GM19467 (cell line): Measurements from ENCODE around the gene RFX2.
"Not testable (repeated sequence)": the region's sequence is repeated elsewhere in the genome, so short reads cannot be mapped to it uniquely, and the experiment has no call there.

Source experiments
- ATAC-seq: cut with Tn5 transposase; IDR thresholded peaks from one replicate; pipeline ENCODE4 v1.9.1; 2021; ENCODE audit warnings: mild to moderate bottlenecking, moderate library complexity; ENCODE audit not compliant: unreplicated experiment

The RFX2 gene

DNA sequence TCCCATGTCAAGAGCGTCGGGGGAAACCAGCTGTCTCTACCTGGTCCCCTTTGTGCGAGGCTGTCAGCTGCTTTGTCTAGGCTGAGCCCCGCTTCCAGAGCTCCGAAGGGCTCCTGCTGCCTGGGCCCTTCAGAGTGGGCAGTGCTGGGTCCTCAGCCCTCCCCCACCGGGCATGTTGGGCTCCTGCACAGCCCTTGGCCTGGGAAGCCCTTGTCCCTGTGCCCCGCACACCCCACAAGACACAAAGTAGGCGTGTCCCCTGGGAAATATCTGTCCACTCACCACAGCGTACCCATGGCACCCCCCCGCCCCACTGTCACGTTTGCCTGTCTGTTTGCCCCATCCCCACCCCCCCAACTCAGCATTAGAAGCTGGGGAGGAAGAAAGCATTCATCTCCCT, 92.7 kb downstream of the RFX2 start:
- ATAC-seq: no peak

- ATAC-seq: no peak
These were observed 94.3 kb downstream of the RFX2 start for GRCh38 chr19:6015841-6016545.

DNA sequence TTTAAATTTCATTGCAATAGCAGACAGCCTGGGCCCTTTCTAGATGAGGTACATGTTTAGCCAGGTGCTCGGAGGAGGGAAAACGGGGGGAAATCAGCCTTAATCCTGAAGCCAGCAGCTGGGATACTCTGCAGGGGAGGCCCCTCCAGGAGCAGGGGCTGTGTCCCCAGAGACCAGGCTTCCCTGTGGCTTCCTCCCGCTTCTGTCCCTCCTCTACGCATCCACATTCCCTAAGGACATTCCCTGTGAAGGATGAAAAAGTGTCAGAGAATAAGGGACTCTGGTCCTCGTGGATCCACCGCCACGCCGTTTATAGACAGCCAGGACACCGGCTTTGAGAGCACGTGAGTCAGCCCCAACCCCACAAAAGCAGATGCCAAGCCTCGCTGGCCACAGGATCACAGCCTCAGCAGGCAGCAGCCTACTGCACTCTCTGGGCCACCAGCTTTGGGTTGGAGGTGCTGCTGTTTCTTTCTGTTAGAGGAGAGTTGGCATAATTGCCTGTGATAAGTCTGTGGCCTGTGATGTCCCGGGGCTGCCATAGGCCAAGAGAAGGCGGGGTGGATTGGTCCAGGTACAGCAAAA, 95.7 kb downstream of the RFX2 start:
- ATAC-seq: no peak

DNA sequence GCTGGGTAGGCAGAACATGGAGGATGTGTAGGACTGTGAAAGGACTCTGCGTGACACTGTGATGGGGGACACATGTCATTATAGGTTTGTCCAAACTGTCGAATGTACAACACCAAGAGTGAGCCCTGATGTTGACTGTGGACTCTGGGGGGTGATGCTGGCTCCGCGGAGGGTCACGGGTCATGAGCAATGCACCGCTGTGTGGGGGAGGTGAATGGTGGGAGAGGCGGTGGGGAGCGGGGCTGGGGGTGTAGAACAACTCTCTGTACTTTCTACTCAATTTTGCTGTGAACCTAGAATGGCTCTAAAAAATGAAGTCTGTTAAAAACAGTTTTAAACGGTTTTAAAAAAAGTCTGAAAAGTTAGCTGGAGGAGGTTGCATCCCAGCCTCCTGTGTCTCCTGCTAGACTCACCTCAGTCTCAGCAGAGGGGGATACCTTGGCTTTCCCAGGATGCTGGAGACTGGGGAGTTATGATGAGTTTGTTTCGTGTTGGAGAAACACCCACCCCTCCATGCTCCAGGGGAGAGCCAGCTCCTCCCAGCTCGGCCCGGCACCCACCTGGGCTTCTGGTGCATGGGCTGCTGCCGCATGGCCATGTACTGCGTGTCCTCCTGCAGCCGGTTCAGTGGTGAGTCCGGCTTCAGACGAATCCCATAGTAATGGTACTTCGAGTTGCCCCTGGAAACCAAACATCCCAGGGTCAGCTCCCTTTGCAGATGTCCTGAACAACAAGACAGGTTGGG, 97.7 kb downstream of the RFX2 start:
- ATAC-seq: no peak

DNA sequence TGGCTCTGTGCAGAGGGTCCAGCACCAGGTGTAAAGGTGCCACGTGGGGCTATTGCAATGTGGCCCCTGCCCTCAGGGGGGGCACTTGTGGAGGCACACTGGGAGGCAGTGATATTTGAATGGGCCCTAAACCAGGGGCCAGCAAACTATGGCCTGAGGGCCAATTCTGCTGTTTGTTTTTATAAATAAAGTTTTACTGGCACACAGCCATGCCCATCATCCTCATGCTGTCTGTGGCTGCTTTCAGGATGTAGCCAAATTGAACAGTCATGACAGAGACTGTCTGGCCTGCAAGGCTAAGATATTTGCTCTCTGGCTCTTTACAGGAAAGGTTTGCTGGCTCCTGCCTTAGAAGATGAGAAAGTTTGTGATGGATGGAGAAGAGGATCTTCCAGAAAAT, 98.5 kb downstream of the RFX2 start:
- no peak for ATAC-seq

DNA sequence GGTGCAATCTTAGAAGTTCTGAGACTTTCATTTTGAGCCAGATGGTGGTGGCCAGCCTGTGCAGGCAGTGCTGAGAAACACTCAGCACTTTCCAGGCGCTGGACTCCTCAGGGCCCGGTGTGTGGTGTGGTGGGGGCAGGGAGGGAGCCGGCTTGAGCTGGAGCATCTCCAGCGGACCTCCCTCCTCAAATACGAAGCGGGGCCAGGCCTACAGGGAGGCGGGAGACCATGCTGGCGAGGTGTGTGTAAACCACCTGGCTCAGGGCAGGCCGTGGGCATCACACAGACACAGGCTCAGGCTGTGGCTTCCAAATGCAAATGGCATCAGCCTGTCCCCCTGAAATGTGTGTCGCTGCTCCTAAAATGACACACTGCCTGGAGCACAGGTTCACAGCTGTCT, 99.1 kb downstream of the RFX2 start:
- no peak for ATAC-seq

- ATAC-seq: no peak
These were observed 100.2 kb downstream of the RFX2 start for GRCh38 chr19:6010107-6010506.

DNA sequence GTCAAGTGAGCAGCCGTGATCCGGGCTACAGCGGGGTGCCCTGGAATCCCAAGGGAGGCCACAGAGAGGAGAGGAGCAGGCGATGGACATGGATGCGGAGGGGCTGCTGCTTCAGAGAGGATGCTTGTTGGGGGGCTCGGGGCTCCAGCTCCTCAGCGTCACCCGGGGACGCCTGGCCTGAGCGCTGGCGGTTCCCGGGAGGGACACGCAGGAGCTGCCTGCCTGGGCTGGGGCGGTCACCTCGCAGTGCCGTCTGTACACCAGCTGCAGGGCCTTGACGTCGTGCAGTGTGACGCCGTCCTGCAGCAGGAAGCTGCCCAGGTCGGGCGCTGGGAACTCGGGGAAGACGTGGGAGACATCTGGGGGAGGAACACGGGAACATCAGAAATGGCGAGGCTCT, 102.4 kb downstream of the RFX2 start:
- no peak for ATAC-seq

GRCh38 chr19:6006896-6007295, 103.4 kb downstream of the RFX2 start:
- ATAC-seq: no peak

GRCh38 chr19:6006070-6006446, 104.2 kb downstream of the RFX2 start:
- not testable (repeated sequence) for ATAC-seq

GRCh38 chr19:6005321-6006069, 104.8 kb downstream of the RFX2 start:
- no peak for ATAC-seq

- no peak for ATAC-seq
These were observed 106.3 kb downstream of the RFX2 start for GRCh38 chr19:6003976-6004375.

- no peak for ATAC-seq
These were observed 107.7 kb downstream of the RFX2 start for GRCh38 chr19:6002591-6002990.

- ATAC-seq: no peak
These were observed 110.0 kb downstream of the RFX2 start for GRCh38 chr19:6000228-6000847.

- no peak for ATAC-seq
These were observed 110.6 kb downstream of the RFX2 start for GRCh38 chr19:5999693-6000092.

GRCh38 chr19:5997371-5997770, 112.9 kb downstream of the RFX2 start:
- ATAC-seq: no peak

DNA sequence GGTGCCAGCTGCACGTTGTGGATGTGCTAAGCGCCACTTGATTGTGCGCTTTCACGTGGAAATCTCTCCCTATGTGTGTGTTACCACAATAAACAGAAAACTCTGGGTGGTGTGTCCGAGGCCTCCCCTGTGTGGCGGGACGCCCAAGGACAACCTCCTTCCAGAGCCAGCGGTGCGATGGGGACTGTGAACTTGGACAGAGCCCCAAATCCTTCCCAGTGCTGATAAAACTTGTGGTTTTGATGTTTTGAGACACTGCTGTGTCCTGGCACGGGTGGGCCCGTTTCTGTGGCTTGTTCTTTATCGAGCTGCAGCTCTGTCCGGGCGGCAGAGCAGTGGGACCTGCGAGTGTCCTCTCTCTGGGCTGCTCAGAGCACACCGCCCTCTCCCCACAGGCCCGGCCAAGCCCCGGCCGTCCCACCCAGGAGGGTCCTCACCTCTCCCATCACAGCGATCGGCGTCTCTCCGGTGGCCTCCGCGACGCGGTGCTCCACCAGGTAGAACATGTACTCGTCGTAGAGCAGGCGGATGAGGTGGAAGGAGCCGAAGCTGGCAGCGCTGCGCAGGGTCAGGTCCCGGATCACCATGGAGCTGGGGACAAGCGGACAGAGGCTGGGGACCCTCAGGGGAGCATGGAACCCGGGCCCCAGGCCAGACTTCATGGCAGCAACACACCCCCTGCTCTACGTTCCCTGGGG, 113.5 kb downstream of the RFX2 start:
- ATAC-seq: no peak

DNA sequence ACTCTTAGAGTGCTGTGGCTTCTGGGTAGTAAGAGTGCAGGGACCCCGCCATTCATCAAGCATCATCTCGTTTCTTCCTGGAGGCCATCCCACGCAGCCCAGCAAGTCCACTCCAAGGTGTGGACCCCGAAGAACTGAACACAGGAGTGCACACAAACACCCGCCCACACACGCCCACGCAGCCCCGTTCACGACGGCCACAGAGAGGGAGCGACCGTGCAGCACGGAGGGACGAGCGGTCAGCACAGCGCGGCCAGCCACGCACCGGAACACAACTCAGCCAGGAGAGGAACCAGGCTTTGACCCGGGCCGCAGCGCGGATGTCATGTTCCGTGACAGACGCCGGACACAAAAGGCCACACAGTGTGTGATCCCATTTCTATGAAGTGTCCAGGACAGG, 114.2 kb downstream of the RFX2 start:
- ATAC-seq: no peak

GRCh38 chr19:5995606-5996005, 114.7 kb downstream of the RFX2 start:
- no peak for ATAC-seq

DNA sequence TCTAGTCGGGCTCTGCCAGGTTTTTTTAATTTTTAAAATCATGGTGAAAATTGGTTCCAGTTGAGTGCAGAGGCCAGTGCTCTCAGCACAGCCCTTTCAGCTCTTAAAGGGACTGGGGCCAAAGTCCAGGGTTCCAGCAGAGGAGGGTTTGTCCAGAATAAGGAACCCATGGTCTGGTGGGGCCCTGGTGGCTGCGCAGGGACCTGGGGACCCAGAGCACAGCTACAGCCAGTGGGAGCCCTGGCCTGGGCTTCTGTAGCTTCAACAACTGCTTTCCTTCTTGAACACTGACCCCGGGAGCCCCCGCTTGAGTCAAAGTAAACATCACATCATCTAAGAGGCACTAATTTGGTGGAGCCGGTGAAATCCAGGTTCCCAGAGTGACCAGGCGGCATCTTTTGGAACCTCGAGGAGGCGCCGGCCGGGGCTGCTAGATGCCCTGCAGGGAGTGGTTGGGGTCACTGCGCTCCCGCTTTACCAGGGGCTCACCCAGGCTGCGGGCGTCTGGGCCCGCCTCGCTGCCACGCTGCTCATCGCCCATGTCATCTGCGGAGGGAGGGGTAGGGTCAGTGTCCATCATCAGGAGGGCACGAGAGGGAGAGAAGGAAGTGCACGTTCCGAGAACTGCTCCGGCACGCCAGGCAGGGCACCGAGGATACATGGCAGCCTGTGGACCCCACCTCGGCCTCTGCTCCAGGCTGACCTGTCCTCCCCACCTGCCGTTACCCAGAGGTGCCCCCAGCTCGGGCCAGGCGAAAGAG, 115.7 kb downstream of the RFX2 start:
- ATAC-seq: no peak
